ENCODE data around the gene HOOK1. TPM values are rescaled to one million over a fixed set of nuclear protein-coding genes. Genes with fewer than 3 reads are reported as not detected.

HOOK1 gene
- total and polyA plus RNA-seq, 2 of the 13 experiments (the other 11 are each of a cell fraction or from before 2014, with no cell fraction given) = 11.3 to 24.2 TPM

DNA sequence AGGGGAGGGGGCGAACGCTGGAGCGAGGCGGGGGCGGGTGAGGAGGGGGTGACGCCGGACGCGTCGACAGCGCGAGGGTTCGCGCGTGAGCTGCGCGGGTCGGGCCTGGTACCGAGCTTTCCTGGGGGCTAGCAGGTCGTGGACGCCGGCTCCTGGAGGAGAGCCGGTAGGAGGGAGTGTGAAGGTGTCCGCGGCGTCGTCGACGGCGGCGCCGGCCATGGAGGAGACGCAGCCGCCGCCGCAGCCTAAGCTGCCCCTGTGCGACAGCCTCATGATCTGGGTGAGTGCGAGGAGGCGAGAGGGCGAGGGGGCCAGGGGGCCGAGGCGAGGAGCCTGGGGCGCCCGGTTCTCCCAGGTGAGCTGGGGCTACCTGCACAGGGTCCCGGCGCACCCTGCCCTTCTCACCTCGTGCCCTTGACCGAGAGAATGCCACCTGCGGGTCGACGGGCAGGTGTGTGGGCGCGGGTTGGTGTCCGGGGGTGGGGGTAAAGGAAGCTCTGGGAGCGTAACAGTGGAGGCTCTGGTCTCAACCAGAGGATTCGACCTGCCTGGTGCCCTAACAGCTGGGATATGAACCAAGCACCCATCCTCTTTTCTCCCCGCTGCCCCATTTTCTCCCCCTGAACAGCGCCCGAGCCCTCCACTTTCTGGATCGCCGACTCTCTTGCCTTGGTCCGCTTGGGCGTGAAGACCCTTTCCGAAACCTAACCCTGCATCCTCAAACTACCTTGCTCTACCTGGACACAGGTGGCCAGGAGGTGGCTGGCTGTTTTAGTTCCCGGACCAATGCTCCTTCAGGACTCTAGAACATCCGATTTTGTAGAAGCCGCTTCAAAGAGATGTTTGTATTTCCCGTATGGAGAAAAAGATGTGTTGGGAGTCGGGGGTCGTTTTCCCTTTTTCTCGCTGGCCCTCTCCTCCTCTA is at the start of gene HOOK1 (continued):
- TF ChIP-seq ZNF318 (CRISPR knock-in tag; IDR thresholded peaks at IDR 0.05) = no peak
- no peak for TF ChIP-seq ZNF556 (CRISPR knock-in tag; IDR thresholded peaks at IDR 0.05; ENCODE audit: borderline replicate concordance)
- TF ChIP-seq TMF1 (CRISPR knock-in tag; IDR thresholded peaks at IDR 0.05; ENCODE audit: low read depth) = no peak
- no peak for TF ChIP-seq ZNF773 (CRISPR knock-in tag; IDR thresholded peaks at IDR 0.05; ENCODE audit: borderline replicate concordance)
- TF ChIP-seq NFYC (CRISPR knock-in tag; IDR thresholded peaks at IDR 0.05) = no peak
- no peak for TF ChIP-seq WIZ (CRISPR knock-in tag; IDR thresholded peaks at IDR 0.05)
- no peak for TF ChIP-seq ZUFSP (CRISPR knock-in tag; IDR thresholded peaks at IDR 0.05; ENCODE audit: borderline replicate concordance)
- no peak for TF ChIP-seq ZNF562 (CRISPR knock-in tag; IDR thresholded peaks at IDR 0.05; ENCODE audit: borderline replicate concordance)
- TF ChIP-seq, protein P1, sequence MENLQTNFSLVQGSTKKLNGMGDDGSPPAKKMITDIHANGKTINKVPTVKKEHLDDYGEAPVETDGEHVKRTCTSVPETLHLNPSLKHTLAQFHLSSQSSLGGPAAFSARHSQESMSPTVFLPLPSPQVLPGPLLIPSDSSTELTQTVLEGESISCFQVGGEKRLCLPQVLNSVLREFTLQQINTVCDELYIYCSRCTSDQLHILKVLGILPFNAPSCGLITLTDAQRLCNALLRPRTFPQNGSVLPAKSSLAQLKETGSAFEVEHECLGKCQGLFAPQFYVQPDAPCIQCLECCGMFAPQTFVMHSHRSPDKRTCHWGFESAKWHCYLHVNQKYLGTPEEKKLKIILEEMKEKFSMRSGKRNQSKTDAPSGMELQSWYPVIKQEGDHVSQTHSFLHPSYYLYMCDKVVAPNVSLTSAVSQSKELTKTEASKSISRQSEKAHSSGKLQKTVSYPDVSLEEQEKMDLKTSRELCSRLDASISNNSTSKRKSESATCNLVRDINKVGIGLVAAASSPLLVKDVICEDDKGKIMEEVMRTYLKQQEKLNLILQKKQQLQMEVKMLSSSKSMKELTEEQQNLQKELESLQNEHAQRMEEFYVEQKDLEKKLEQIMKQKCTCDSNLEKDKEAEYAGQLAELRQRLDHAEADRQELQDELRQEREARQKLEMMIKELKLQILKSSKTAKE (CRISPR knock-in tag; IDR thresholded peaks at IDR 0.05; ENCODE audit: borderline replicate concordance) = 0 out of 2 replicates have a peak, but pooled peaks have one; percentile 29
- no peak for TF ChIP-seq ZBTB46 (CRISPR knock-in tag; IDR thresholded peaks at IDR 0.05; ENCODE audit: borderline replicate concordance)
- TF ChIP-seq, protein P2, sequence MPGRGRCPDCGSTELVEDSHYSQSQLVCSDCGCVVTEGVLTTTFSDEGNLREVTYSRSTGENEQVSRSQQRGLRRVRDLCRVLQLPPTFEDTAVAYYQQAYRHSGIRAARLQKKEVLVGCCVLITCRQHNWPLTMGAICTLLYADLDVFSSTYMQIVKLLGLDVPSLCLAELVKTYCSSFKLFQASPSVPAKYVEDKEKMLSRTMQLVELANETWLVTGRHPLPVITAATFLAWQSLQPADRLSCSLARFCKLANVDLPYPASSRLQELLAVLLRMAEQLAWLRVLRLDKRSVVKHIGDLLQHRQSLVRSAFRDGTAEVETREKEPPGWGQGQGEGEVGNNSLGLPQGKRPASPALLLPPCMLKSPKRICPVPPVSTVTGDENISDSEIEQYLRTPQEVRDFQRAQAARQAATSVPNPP (CRISPR knock-in tag; IDR thresholded peaks at IDR 0.05) = no peak

Measured in HepG2 (cell line).